Parathyroid adenoma (tissue), 2 donors: ENCODE results near the gene PTPRF.

Experiments used
- H2AFZ ChIP-seq: fragments of 300-600 bp; sonication (generic); one replicate; pipeline ENCODE4 v1.7.0; 2017; ENCODE audit warnings: antibody characterized with exemption, mild to moderate bottlenecking
- H3K27ac ChIP-seq: fragments of 300-600 bp; sonication (generic); one replicate; pipeline ENCODE4 v1.7.0; 2017
- H3K27me3 ChIP-seq: fragments of 300-600 bp; sonication (generic); one replicate; pipeline ENCODE4 v1.7.0; 2017; ENCODE audit warnings: low read length; ENCODE audit not compliant: control insufficient read depth, insufficient read depth
- H3K36me3 ChIP-seq: fragments of 300-600 bp; sonication (generic); one replicate; pipeline ENCODE4 v1.7.0; 2017; ENCODE audit warnings: low read length; ENCODE audit not compliant: control insufficient read depth, insufficient read depth
- H3K4me1 ChIP-seq: fragments of 300-600 bp; sonication (generic); one replicate; pipeline ENCODE4 v1.7.0; 2017; ENCODE audit warnings: control low read depth
- H3K4me2 ChIP-seq: fragments of 300-600 bp; sonication (generic); one replicate; pipeline ENCODE4 v1.7.0; 2017; ENCODE audit warnings: low read length
- H3K4me3 ChIP-seq: fragments of 300-600 bp; sonication (generic); one replicate; pipeline ENCODE4 v1.7.0; 2017; ENCODE audit warnings: low read depth, low read length
- H3K79me2 ChIP-seq: fragments of 300-600 bp; sonication (generic); one replicate; pipeline ENCODE4 v1.7.0; 2017; ENCODE audit warnings: control low read depth
- H3K9ac ChIP-seq: fragments of 300-600 bp; sonication (generic); one replicate; pipeline ENCODE4 v1.7.0; 2017; ENCODE audit warnings: mild to moderate bottlenecking
- H3K9me3 ChIP-seq: fragments of 300-600 bp; sonication (generic); one replicate; pipeline ENCODE4 v1.7.0; 2017; ENCODE audit warnings: low read length; ENCODE audit not compliant: control insufficient read depth
- CTCF ChIP-seq: fragments of 300-600 bp; sonication (generic); IDR thresholded peaks from one replicate; pipeline ENCODE4 v1.7.0; 2017; ENCODE audit warnings: antibody characterized with exemption, mild to moderate bottlenecking
- donor health status: primary hyperparathyroidism.

PTPRF gene

GRCh38 chr1:43530483-43531106, at the start of gene PTPRF:
Gene PTPRF, plus strand, starts transcription at chr1:43530883. Its CDS starts 14,193 bp downstream, at chr1:43545076.
- H3K27me3 ChIP-seq, result no peaks in the 10 kb centered on the region
- peak within 1 kb of the TSS; percentile 79 for H3K27ac ChIP-seq
- peak within 1 kb of the TSS; percentile 65 for H3K4me2 ChIP-seq
- H3K9ac ChIP-seq, result no peak within 1 kb of the TSS
- no peaks in the 10 kb centered on the region for H3K9me3 ChIP-seq
- H3K4me1 ChIP-seq, result peaks cover 4% of the 10 kb centered on the region
- peak within 1 kb of the TSS; percentile 53 for H2AFZ ChIP-seq
- TF ChIP-seq CTCF, result no peak
- no peaks in the 10 kb centered on the region for H3K79me2 ChIP-seq
- no peaks in the 10 kb centered on the region for H3K36me3 ChIP-seq
- H3K4me3 ChIP-seq, result peak within 1 kb of the TSS; percentile 53

GRCh38 chr1:43481491-43481890, 49.2 kb upstream of the PTPRF start:
- Histone ChIP-seq H3K4me3 (no peak overlapping the region), H3K36me3 (no peaks in the 10 kb centered on the region), H3K79me2 (no peaks in the 10 kb centered on the region), H2AFZ (no peak overlapping the region), H3K27me3 (no peaks in the 10 kb centered on the region), H3K4me2 (no peak overlapping the region), H3K9ac (no peak overlapping the region), H3K27ac (no peak overlapping the region), H3K9me3 (no peaks in the 10 kb centered on the region), H3K4me1 (no peaks in the 10 kb centered on the region)
- TF ChIP-seq CTCF, result no peak

- H3K4me2 ChIP-seq, result no peak overlapping the region
- no peaks in the 10 kb centered on the region for H3K79me2 ChIP-seq
- H3K36me3 ChIP-seq, result no peaks in the 10 kb centered on the region
- H3K9me3 ChIP-seq, result no peaks in the 10 kb centered on the region
- no peak overlapping the region for H3K4me3 ChIP-seq
- no peak overlapping the region for H2AFZ ChIP-seq
- no peaks in the 10 kb centered on the region for H3K27me3 ChIP-seq
- no peaks in the 10 kb centered on the region for H3K4me1 ChIP-seq
- H3K27ac ChIP-seq, result no peak overlapping the region
- TF ChIP-seq CTCF, result no peak
- no peak overlapping the region for H3K9ac ChIP-seq
These were observed 48.5 kb upstream of the PTPRF start for GRCh38 chr1:43482215-43482614.

- no peaks in the 10 kb centered on the region for H3K4me1 ChIP-seq
- H3K4me3 ChIP-seq, result no peak overlapping the region
- H3K4me2 ChIP-seq, result no peak overlapping the region
- no peak overlapping the region for H2AFZ ChIP-seq
- no peaks in the 10 kb centered on the region for H3K79me2 ChIP-seq
- H3K27me3 ChIP-seq, result no peaks in the 10 kb centered on the region
- no peak overlapping the region for H3K27ac ChIP-seq
- no peak overlapping the region for H3K9ac ChIP-seq
- H3K36me3 ChIP-seq, result no peaks in the 10 kb centered on the region
- TF ChIP-seq CTCF, result no peak
- H3K9me3 ChIP-seq, result no peaks in the 10 kb centered on the region
These were observed 46.3 kb upstream of the PTPRF start for GRCh38 chr1:43484367-43484766.

GRCh38 chr1:43488165-43488564, 42.5 kb upstream of the PTPRF start:
- Histone ChIP-seq H3K4me3 (no peak overlapping the region), H3K4me2 (no peak overlapping the region), H2AFZ (no peak overlapping the region), H3K79me2 (no peaks in the 10 kb centered on the region), H3K36me3 (no peaks in the 10 kb centered on the region), H3K9me3 (no peaks in the 10 kb centered on the region), H3K9ac (no peak overlapping the region), H3K27me3 (no peaks in the 10 kb centered on the region), H3K4me1 (no peaks in the 10 kb centered on the region), H3K27ac (no peak overlapping the region)
- TF ChIP-seq CTCF, result no peak
